HG03139 (cell line): Measurements from ENCODE around the gene RHBDD2.

Experiments used
- ATAC-seq: cut with Tn5 transposase; IDR thresholded peaks from one replicate; pipeline ENCODE4 v1.9.1; 2021; ENCODE audit not compliant: unreplicated experiment

Gene RHBDD2

GRCh38 chr7:75916259-75916658 is 37.4 kb downstream of the RHBDD2 start:
- no peak for ATAC-seq

- no peak for ATAC-seq
Measured at GRCh38 chr7:75916685-75917634, 38.1 kb downstream of the RHBDD2 start.

- ATAC-seq, result no peak
Measured at GRCh38 chr7:75920431-75921161, 41.8 kb downstream of the RHBDD2 start.

- ATAC-seq, result no peak
Measured at GRCh38 chr7:75921479-75921878, 42.6 kb downstream of the RHBDD2 start.

- no peak for ATAC-seq
Measured at GRCh38 chr7:75922966-75923603, 44.3 kb downstream of the RHBDD2 start.

GRCh38 chr7:75924256-75924655 is 45.4 kb downstream of the RHBDD2 start:
- ATAC-seq, result no peak

- ATAC-seq, result no peak
Measured at GRCh38 chr7:75924889-75925288, 46.1 kb downstream of the RHBDD2 start.

GRCh38 chr7:75925717-75926435 is 47.0 kb downstream of the RHBDD2 start:
- no peak for ATAC-seq

- no peak for ATAC-seq
Measured at GRCh38 chr7:75928568-75928914, 49.7 kb downstream of the RHBDD2 start.

- ATAC-seq, result no peak
Measured at GRCh38 chr7:75931680-75932079, 52.8 kb downstream of the RHBDD2 start.

GRCh38 chr7:75937958-75938786 is 59.3 kb downstream of the RHBDD2 start:
- ATAC-seq, result no peak
